GM21447 (cell line): ENCODE measurements around the gene OR5AP2.
"Not testable (repeated sequence)": the region's sequence is repeated elsewhere in the genome, so short reads cannot be mapped to it uniquely, and the experiment has no call there.

Experiments used
- ATAC-seq: cut with Tn5 transposase; IDR thresholded peaks from one replicate; pipeline ENCODE4 v1.9.1; 2021; ENCODE audit not compliant: unreplicated experiment

The OR5AP2 gene

GRCh38 chr11:56642339-56642738 is at the start of gene OR5AP2:
Gene OR5AP2 (minus strand): TSS chr11:56642439. CDS start chr11:56642439, 0 bp downstream.
- no peak for ATAC-seq

GRCh38 chr11:56691179-56691578 is 48.9 kb upstream of the OR5AP2 start:
- ATAC-seq: not testable (repeated sequence)

GRCh38 chr11:56688554-56689100 is 46.4 kb upstream of the OR5AP2 start:
- no peak for ATAC-seq

- ATAC-seq: no peak
These were observed 28.7 kb upstream of the OR5AP2 start for GRCh38 chr11:56670984-56671383.

GRCh38 chr11:56663386-56663785 is 21.1 kb upstream of the OR5AP2 start, which contains the start of gene OR5AR1:
Gene OR5AR1 (plus strand): TSS chr11:56663686. CDS start chr11:56663686, 0 bp downstream.
- ATAC-seq: no peak

GRCh38 chr11:56659755-56660154 is 17.5 kb upstream of the OR5AP2 start:
- no peak for ATAC-seq

GRCh38 chr11:56637500-56637899 is 4.7 kb downstream of the OR5AP2 start:
- ATAC-seq: no peak

- no peak for ATAC-seq
These were observed 5.4 kb downstream of the OR5AP2 start for GRCh38 chr11:56636861-56637260.

GRCh38 chr11:56632329-56632728 is 9.9 kb downstream of the OR5AP2 start:
- ATAC-seq: no peak

GRCh38 chr11:56625946-56626345 is 16.3 kb downstream of the OR5AP2 start:
- ATAC-seq: no peak

- no peak for ATAC-seq
These were observed 17.6 kb downstream of the OR5AP2 start for GRCh38 chr11:56624661-56625110.

GRCh38 chr11:56611174-56611573 is 31.1 kb downstream of the OR5AP2 start:
- no peak for ATAC-seq

- not testable (repeated sequence) for ATAC-seq
These were observed 50.0 kb downstream of the OR5AP2 start for GRCh38 chr11:56592088-56592717.
